Skeletal muscle tissue (tissue), 4 donors: ENCODE results near the gene KDM6B. TPM values are rescaled to one million over a fixed set of nuclear protein-coding genes. Genes with fewer than 3 reads are reported as not detected.

Experiments
- H3K27ac ChIP-seq: one replicate; pipeline ENCODE4 v1.7.0; 2013; ENCODE audit warnings: mild to moderate bottlenecking, low read depth, low read length, inconsistent platforms
- H3K27me3 ChIP-seq, 3 donors: one replicate each; pipeline ENCODE4 v1.7.0; 2013; ENCODE audit warnings: low read length in 3 of 3; ENCODE audit not compliant: control insufficient read depth in 3 of 3, insufficient read depth in 3 of 3
- H3K36me3 ChIP-seq, 3 donors: one replicate each; pipeline ENCODE4 v1.7.0; 2013; ENCODE audit warnings: low read length in 3 of 3; ENCODE audit not compliant: control insufficient read depth in 3 of 3, insufficient read depth in 3 of 3
- H3K4me1 ChIP-seq, 3 donors: one replicate each; pipeline ENCODE4 v1.7.0; 2013; ENCODE audit warnings: low read length in 3 of 3, mild to moderate bottlenecking in 3 of 3; ENCODE audit not compliant: control insufficient read depth in 3 of 3, insufficient read depth in 3 of 3
- H3K4me3 ChIP-seq, 3 donors: one replicate each; pipeline ENCODE4 v1.7.0; 2013; ENCODE audit warnings: low read length in 3 of 3
- H3K9ac ChIP-seq, 3 donors: one replicate each; pipeline ENCODE4 v1.7.0; 2013; ENCODE audit warnings: low read length in 3 of 3, mild to moderate bottlenecking in 3 of 3, moderate library complexity in 2 of 3, low read depth in 1 of 3
- H3K9me3 ChIP-seq, 3 donors: one replicate each; pipeline ENCODE4 v1.7.0; 2013; ENCODE audit warnings: low read length in 3 of 3; ENCODE audit not compliant: control insufficient read depth in 3 of 3
- total RNA-seq: library from RNA; depleted of rRNA; stranded (reverse); fragments of >200 nt; gene quantifications from one replicate; pipeline ENCODE4 v1.2.3, GENCODE V29; 2014
- donor health status: Osteomylitis.

KDM6B gene
- total RNA-seq, 1 donor from 2014 or later, result 2.6 TPM

GRCh38 chr17:7818746-7819645 lies 15.0 kb upstream of the KDM6B start:
- H3K9me3 ChIP-seq, result no peaks in the 10 kb centered on the region
- H3K9ac ChIP-seq, result no peak overlapping the region
- H3K27ac ChIP-seq, result no peak overlapping the region
- H3K4me3 ChIP-seq, result no peak overlapping the region
- H3K27me3 ChIP-seq, result peaks cover 0 to 16% (median 3%) of the 10 kb centered on the region in 3 donors
- H3K4me1 ChIP-seq, result no peaks in the 10 kb centered on the region
- H3K36me3 ChIP-seq, result no peaks in the 10 kb centered on the region

GRCh38 chr17:7820231-7820630 lies 13.8 kb upstream of the KDM6B start:
- H3K9ac ChIP-seq, result no peak overlapping the region
- H3K9me3 ChIP-seq, result no peaks in the 10 kb centered on the region
- H3K27ac ChIP-seq, result no peak overlapping the region
- peaks cover 0 to 16% (median 3%) of the 10 kb centered on the region in 3 donors for H3K27me3 ChIP-seq
- no peak overlapping the region for H3K4me3 ChIP-seq
- no peaks in the 10 kb centered on the region for H3K4me1 ChIP-seq
- H3K36me3 ChIP-seq, result no peaks in the 10 kb centered on the region

GRCh38 chr17:7822126-7822525 lies 11.9 kb upstream of the KDM6B start:
- H3K36me3 ChIP-seq, result no peaks in the 10 kb centered on the region
- H3K9ac ChIP-seq, result no peak overlapping the region
- H3K27me3 ChIP-seq, result peaks cover 0 to 15% (median 3%) of the 10 kb centered on the region in 3 donors
- H3K4me1 ChIP-seq, result no peaks in the 10 kb centered on the region
- H3K9me3 ChIP-seq, result no peaks in the 10 kb centered on the region
- no peak overlapping the region for H3K4me3 ChIP-seq
- H3K27ac ChIP-seq, result no peak overlapping the region

GRCh38 chr17:7823581-7824001 lies 10.4 kb upstream of the KDM6B start:
- H3K9ac ChIP-seq, result no peak overlapping the region

GRCh38 chr17:7824021-7824924 lies 9.7 kb upstream of the KDM6B start:
- no peaks in the 10 kb centered on the region for H3K4me1 ChIP-seq
- H3K36me3 ChIP-seq, result no peaks in the 10 kb centered on the region
- no peak overlapping the region for H3K9ac ChIP-seq
- peaks cover 0 to 3% (median 1%) of the 10 kb centered on the region in 3 donors for H3K27me3 ChIP-seq
- no peak overlapping the region for H3K4me3 ChIP-seq
- H3K27ac ChIP-seq, result no peak overlapping the region
- H3K9me3 ChIP-seq, result no peaks in the 10 kb centered on the region

More at GRCh38 chr17:7823581-7824001, 10.4 kb upstream of the KDM6B start:
- H3K27me3 ChIP-seq, result peaks cover 0 to 8% (median 3%) of the 10 kb centered on the region in 3 donors
- H3K36me3 ChIP-seq, result no peaks in the 10 kb centered on the region
- H3K4me1 ChIP-seq, result no peaks in the 10 kb centered on the region
- no peak overlapping the region for H3K4me3 ChIP-seq
- H3K9me3 ChIP-seq, result no peaks in the 10 kb centered on the region
- H3K27ac ChIP-seq, result no peak overlapping the region

GRCh38 chr17:7825206-7825990 lies 8.6 kb upstream of the KDM6B start:
- no peaks in the 10 kb centered on the region for H3K27me3 ChIP-seq
- no peak overlapping the region for H3K4me3 ChIP-seq
- no peak overlapping the region for H3K9ac ChIP-seq
- H3K9me3 ChIP-seq, result no peaks in the 10 kb centered on the region
- no peak overlapping the region for H3K27ac ChIP-seq
- no peaks in the 10 kb centered on the region for H3K36me3 ChIP-seq
- no peaks in the 10 kb centered on the region for H3K4me1 ChIP-seq

GRCh38 chr17:7830616-7831015 lies 3.4 kb upstream of the KDM6B start:
- Histone ChIP-seq H3K27ac (no peak overlapping the region), H3K4me3 (no peak overlapping the region), H3K4me1 (peaks cover 5 to 16% (median 8%) of the 10 kb centered on the region in 3 donors), H3K36me3 (no peaks in the 10 kb centered on the region), H3K9ac (no peak overlapping the region), H3K27me3 (no peaks in the 10 kb centered on the region), H3K9me3 (no peaks in the 10 kb centered on the region)

GRCh38 chr17:7831233-7831632 lies 2.8 kb upstream of the KDM6B start:
- H3K27ac ChIP-seq, result no peak overlapping the region
- peak overlapping the region in 1 of 3 donors; percentile 33 for H3K9ac ChIP-seq
- H3K9me3 ChIP-seq, result no peaks in the 10 kb centered on the region
- H3K36me3 ChIP-seq, result no peaks in the 10 kb centered on the region
- H3K4me3 ChIP-seq, result no peak overlapping the region
- H3K27me3 ChIP-seq, result no peaks in the 10 kb centered on the region
- H3K4me1 ChIP-seq, result peaks cover 5 to 16% (median 8%) of the 10 kb centered on the region in 3 donors

GRCh38 chr17:7832431-7832830 lies 1.6 kb upstream of the KDM6B start:
- Histone ChIP-seq H3K27ac (no peak overlapping the region), H3K27me3 (no peaks in the 10 kb centered on the region), H3K9me3 (no peaks in the 10 kb centered on the region), H3K4me1 (peaks cover 14 to 27% (median 17%) of the 10 kb centered on the region in 3 donors), H3K4me3 (no peak overlapping the region), H3K36me3 (no peaks in the 10 kb centered on the region), H3K9ac (no peak overlapping the region)
